Measurements from ENCODE around the gene CA14. TPM values are rescaled to one million over a fixed set of nuclear protein-coding genes. Genes with fewer than 3 reads are reported as not detected.

The CA14 gene
- total RNA-seq, 1 experiment from 2014 or later, result 2.0 TPM

DNA sequence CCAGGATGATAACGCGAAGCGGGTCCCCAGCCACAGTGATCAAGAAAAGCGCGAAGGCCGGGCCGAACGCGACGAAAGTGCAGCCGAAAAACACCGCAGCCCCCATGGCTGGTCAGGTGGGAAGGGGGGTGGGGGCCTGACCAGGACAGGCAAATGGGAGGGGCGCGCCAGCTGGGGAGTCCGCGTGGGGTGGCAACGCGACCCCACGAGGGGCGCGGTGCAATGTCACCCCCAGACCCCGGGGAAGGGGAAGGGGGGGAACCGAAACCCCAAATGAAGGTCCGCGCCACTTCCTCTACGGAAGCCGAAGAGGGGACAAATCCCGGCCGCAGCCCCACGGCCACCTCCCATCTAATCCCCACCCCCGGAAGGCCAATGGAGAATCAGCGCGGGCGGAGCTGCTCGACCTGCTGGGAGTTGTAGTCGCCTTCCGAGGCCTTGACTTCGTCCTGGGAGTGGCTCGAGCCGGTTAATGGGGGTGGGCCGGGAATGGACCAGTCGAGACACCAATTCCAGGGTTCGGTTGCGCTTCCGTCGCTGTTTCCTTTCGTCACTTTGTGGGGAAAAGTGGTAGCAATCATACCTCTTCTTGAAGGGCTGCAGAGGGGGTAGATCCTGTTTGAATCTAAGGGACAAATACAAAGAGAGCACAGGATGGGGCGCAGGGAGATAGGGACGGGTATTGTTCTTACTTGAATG is 11.3 kb downstream of the CA14 start, which contains the start of gene APH1A:
TSS of gene APH1A (minus strand) at position 312 of the 699 bp plus-strand sequence. CDS start at position 106, 206 bp downstream.
- DNase-seq (ENCODE audit: low spot score), result peak; percentile 99
- H3K4me1 ChIP-seq (ENCODE audit: insufficient read depth, low read length, poor library complexity, severe bottlenecking), result peaks cover 26% of the 10 kb centered on the region
- H3K27ac ChIP-seq (ENCODE audit: low read depth, low read length, poor library complexity, severe bottlenecking), result peak within 1 kb of the TSS; percentile 91
- H3K36me3 ChIP-seq (ENCODE audit: insufficient read depth, low read length, poor library complexity, severe bottlenecking), result peaks cover 24% of the 10 kb centered on the region
- peak within 1 kb of the TSS; percentile 96 for H3K4me3 ChIP-seq (ENCODE audit: low read depth, low read length, poor library complexity, severe bottlenecking)
- TF ChIP-seq, protein P1, sequence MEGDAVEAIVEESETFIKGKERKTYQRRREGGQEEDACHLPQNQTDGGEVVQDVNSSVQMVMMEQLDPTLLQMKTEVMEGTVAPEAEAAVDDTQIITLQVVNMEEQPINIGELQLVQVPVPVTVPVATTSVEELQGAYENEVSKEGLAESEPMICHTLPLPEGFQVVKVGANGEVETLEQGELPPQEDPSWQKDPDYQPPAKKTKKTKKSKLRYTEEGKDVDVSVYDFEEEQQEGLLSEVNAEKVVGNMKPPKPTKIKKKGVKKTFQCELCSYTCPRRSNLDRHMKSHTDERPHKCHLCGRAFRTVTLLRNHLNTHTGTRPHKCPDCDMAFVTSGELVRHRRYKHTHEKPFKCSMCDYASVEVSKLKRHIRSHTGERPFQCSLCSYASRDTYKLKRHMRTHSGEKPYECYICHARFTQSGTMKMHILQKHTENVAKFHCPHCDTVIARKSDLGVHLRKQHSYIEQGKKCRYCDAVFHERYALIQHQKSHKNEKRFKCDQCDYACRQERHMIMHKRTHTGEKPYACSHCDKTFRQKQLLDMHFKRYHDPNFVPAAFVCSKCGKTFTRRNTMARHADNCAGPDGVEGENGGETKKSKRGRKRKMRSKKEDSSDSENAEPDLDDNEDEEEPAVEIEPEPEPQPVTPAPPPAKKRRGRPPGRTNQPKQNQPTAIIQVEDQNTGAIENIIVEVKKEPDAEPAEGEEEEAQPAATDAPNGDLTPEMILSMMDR (conservative IDR thresholded peaks at IDR 0.05; ENCODE audit: low read depth, low read length), result no peak
- TF ChIP-seq EZH2 (IDR thresholded peaks at IDR 0.05; ENCODE audit: borderline replicate concordance, low read depth, low read length, poor library complexity, severe bottlenecking), result no peak
- no peaks in the 10 kb centered on the region for H3K27me3 ChIP-seq (replicated peaks; ENCODE audit: insufficient read depth, low read depth, low read length, poor library complexity)
- BruUV-seq (replicated peaks), result no TSS peak
- POLR2A ChIA-PET (ENCODE audit: low non-redundant PET), result no interaction called here
- H3K9me3 ChIP-seq (ENCODE audit: low read depth, low read length, poor library complexity, severe bottlenecking), result no peaks in the 10 kb centered on the region
- intact Hi-C loops (cut with micrococcal nuclease; ENCODE audit: unreplicated experiment), result no loop called here
- CTCF ChIA-PET, result interaction anchor here (0.7 to 1.0 kb wide), 2 partner anchors 12 to 13 kb away, joined by 4 to 7 read pairs; no protein-coding TSS in a partner anchor

DNA sequence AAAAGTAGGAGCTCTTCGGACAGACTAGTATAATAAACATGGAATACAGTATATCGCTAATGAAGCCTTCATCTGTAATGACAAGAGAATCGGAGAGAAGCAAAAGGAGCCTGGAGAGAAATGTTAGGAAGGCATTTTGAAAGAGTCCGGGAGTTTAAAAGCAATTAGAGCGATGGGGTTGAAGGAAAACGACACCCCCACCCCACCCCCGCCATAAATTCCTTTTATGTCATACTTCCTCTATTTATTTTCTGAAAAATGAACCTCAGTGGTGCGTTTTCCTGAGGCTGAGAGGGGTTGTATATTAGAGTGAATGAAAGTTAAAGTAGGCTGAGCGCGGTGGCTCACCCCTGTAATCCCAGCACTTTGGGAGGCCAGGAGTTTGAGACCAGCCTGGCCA is 11.9 kb downstream of the CA14 start:
- ChIA-PET CTCF (interaction anchor here (0.7 to 1.0 kb wide), 2 partner anchors 12 to 13 kb away, joined by 4 to 7 read pairs; no protein-coding TSS in a partner anchor), POLR2A (ENCODE audit: low non-redundant PET) (no interaction called here)
- no peaks in the 10 kb centered on the region for H3K27me3 ChIP-seq (replicated peaks; ENCODE audit: insufficient read depth, low read depth, low read length, poor library complexity)

DNA sequence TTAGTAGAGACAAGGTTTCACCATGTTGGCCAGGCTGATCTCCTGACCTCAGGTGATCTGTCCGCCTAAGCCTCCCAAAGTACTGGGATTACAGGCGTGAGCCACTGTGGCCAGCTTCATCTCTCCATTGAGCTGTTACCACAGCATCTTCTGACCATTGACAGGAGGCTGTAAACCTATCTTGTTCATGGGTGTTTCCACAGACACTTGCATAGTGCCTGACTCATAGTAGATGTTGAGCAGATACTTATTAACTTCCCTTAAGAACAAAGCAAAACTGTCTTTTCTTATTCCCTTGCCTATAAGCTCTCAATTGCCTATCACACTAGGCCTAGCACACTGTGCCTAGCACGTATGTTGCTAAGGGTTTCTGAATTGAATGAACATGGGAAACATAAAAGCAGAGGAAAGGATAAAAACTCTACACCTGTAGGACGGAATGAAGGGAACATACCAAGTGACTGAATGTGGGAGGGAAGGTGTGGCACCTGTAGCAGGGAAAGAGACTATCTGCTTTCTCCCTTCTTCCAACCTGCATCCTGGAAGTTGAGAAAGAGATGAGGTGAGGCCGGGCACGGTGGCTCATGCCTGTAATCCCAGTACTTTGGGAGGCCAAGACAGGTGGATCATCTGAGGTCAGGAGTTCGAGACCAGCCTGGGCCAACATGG is 13.9 kb downstream of the CA14 start:
- no peak for DNase-seq (ENCODE audit: low spot score)
- BruUV-seq (replicated peaks), result no TSS peak
- H3K4me1 ChIP-seq (ENCODE audit: insufficient read depth, low read length, poor library complexity, severe bottlenecking), result peaks cover 26% of the 10 kb centered on the region
- ChIA-PET POLR2A (ENCODE audit: low non-redundant PET) (no interaction called here), CTCF (no interaction called here)
- H3K9me3 ChIP-seq (ENCODE audit: low read depth, low read length, poor library complexity, severe bottlenecking), result no peaks in the 10 kb centered on the region
- no peak overlapping the region for H3K4me3 ChIP-seq (ENCODE audit: low read depth, low read length, poor library complexity, severe bottlenecking)
- TF ChIP-seq EZH2 (IDR thresholded peaks at IDR 0.05; ENCODE audit: borderline replicate concordance, low read depth, low read length, poor library complexity, severe bottlenecking), result no peak
- TF ChIP-seq, protein P1 (conservative IDR thresholded peaks at IDR 0.05; ENCODE audit: low read depth, low read length), result no peak
- H3K27ac ChIP-seq (ENCODE audit: low read depth, low read length, poor library complexity, severe bottlenecking), result no peak overlapping the region
- intact Hi-C loops (cut with micrococcal nuclease; ENCODE audit: unreplicated experiment), result no loop called here
- peaks cover 10% of the 10 kb centered on the region for H3K36me3 ChIP-seq (ENCODE audit: insufficient read depth, low read length, poor library complexity, severe bottlenecking)
- H3K27me3 ChIP-seq (replicated peaks; ENCODE audit: insufficient read depth, low read depth, low read length, poor library complexity), result no peaks in the 10 kb centered on the region

More for the DNA sequence above, 11.9 kb downstream of the CA14 start:
- TSS peak; percentile 83 for BruUV-seq (replicated peaks)
- no peak for DNase-seq (ENCODE audit: low spot score)
- TF ChIP-seq, protein P1 (conservative IDR thresholded peaks at IDR 0.05; ENCODE audit: low read depth, low read length), result no peak
- no peak for TF ChIP-seq EZH2 (IDR thresholded peaks at IDR 0.05; ENCODE audit: borderline replicate concordance, low read depth, low read length, poor library complexity, severe bottlenecking)
- Histone ChIP-seq H3K4me3 (ENCODE audit: low read depth, low read length, poor library complexity, severe bottlenecking) (peak overlapping the region; percentile 96), H3K27ac (ENCODE audit: low read depth, low read length, poor library complexity, severe bottlenecking) (peak overlapping the region; percentile 91), H3K4me1 (ENCODE audit: insufficient read depth, low read length, poor library complexity, severe bottlenecking) (peaks cover 26% of the 10 kb centered on the region), H3K36me3 (ENCODE audit: insufficient read depth, low read length, poor library complexity, severe bottlenecking) (peaks cover 24% of the 10 kb centered on the region), H3K9me3 (ENCODE audit: low read depth, low read length, poor library complexity, severe bottlenecking) (no peaks in the 10 kb centered on the region)
- intact Hi-C loops (cut with micrococcal nuclease; ENCODE audit: unreplicated experiment), result no loop called here

Measured in A673 (cell line).